ENCODE measurements around the gene SNRNP35.
"Not testable (repeated sequence)": the region's sequence is repeated elsewhere in the genome, so short reads cannot be mapped to it uniquely, and the experiment has no call there.

Gene SNRNP35

GRCh38 chr12:123457980-123458779 lies at the start of gene SNRNP35:
Gene SNRNP35, plus strand, starts transcription at chr12:123458139. Its CDS starts 7,402 bp downstream, at chr12:123465541.
- no peak for TF ChIP-seq CTCF (IDR thresholded peaks at IDR 0.05; ENCODE audit: low read depth, low read length, missing control alignments)
- peak within 1 kb of the TSS; percentile 68 for H3K4me3 ChIP-seq (replicated peaks; ENCODE audit: low read depth, low read length)
- DNase-seq (ENCODE audit: extremely low read depth, low read depth) = peak; percentile 61

GRCh38 chr12:123408619-123409018 lies 49.3 kb upstream of the SNRNP35 start:
- not testable (repeated sequence) for DNase-seq (ENCODE audit: extremely low read depth, low read depth); H3K4me3 ChIP-seq (replicated peaks; ENCODE audit: low read depth, low read length)

- not testable (repeated sequence) for DNase-seq (ENCODE audit: extremely low read depth, low read depth); H3K4me3 ChIP-seq (replicated peaks; ENCODE audit: low read depth, low read length)
These were observed 48.5 kb upstream of the SNRNP35 start for GRCh38 chr12:123409284-123410040.

- no peak for TF ChIP-seq CTCF (IDR thresholded peaks at IDR 0.05; ENCODE audit: low read depth, low read length, missing control alignments)
- H3K4me3 ChIP-seq (replicated peaks; ENCODE audit: low read depth, low read length) = no peak overlapping the region
These were observed 47.9 kb upstream of the SNRNP35 start for GRCh38 chr12:123410041-123410412.

GRCh38 chr12:123421314-123421713 lies 36.6 kb upstream of the SNRNP35 start:
- no peak overlapping the region for H3K4me3 ChIP-seq (replicated peaks; ENCODE audit: low read depth, low read length)
- no peak for DNase-seq (ENCODE audit: extremely low read depth, low read depth)
- TF ChIP-seq CTCF (IDR thresholded peaks at IDR 0.05; ENCODE audit: low read depth, low read length, missing control alignments) = no peak

More at GRCh38 chr12:123410041-123410412, 47.9 kb upstream of the SNRNP35 start:
- no peak for DNase-seq (ENCODE audit: extremely low read depth, low read depth)

- no peak overlapping the region for H3K4me3 ChIP-seq (replicated peaks; ENCODE audit: low read depth, low read length)
- no peak for TF ChIP-seq CTCF (IDR thresholded peaks at IDR 0.05; ENCODE audit: low read depth, low read length, missing control alignments)
- no peak for DNase-seq (ENCODE audit: extremely low read depth, low read depth)
These were observed 30.7 kb upstream of the SNRNP35 start for GRCh38 chr12:123427036-123427769.

GRCh38 chr12:123428591-123428990 lies 29.3 kb upstream of the SNRNP35 start:
- DNase-seq (ENCODE audit: extremely low read depth, low read depth) = no peak

GRCh38 chr12:123429101-123429500 lies 28.8 kb upstream of the SNRNP35 start:
- H3K4me3 ChIP-seq (replicated peaks; ENCODE audit: low read depth, low read length); DNase-seq (ENCODE audit: extremely low read depth, low read depth): not testable (repeated sequence)

More at GRCh38 chr12:123428591-123428990, 29.3 kb upstream of the SNRNP35 start:
- no peak overlapping the region for H3K4me3 ChIP-seq (replicated peaks; ENCODE audit: low read depth, low read length)
- no peak for TF ChIP-seq CTCF (IDR thresholded peaks at IDR 0.05; ENCODE audit: low read depth, low read length, missing control alignments)

GRCh38 chr12:123431951-123432817 lies 25.8 kb upstream of the SNRNP35 start:
- DNase-seq (ENCODE audit: extremely low read depth, low read depth); H3K4me3 ChIP-seq (replicated peaks; ENCODE audit: low read depth, low read length): not testable (repeated sequence)

Measured in HFF-Myc (cell line).